ENCODE results near the gene CHCHD3. TPM values are rescaled to one million over a fixed set of nuclear protein-coding genes. Genes with fewer than 3 reads are reported as not detected.
A peak's percentile ranks its signal among the peaks of the same experiment; 100 is the strongest.

CHCHD3 gene
- total and polyA plus RNA-seq, 2 donors (not counting 1 experiment from before 2014, with no cell fraction given), result 80.8 to 94.0 TPM

DNA sequence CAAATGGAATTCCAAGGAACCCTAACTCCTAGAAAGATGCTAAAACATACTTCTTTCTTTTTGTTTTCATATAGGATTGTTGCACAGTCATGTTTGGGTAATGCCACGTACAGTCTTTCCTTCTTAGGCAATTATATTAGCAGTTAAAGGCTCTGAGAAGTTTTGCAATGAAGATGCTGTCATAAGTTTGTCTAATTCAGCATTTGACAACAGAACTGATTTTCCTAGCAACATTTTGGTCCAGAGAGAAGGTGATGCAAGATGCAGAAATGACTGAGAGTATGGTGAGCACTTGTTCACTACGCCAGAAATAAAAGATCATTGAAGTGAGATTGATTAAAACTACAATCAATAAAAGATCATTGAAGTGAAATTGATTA is 321.7 kb downstream of the CHCHD3 start:
- Histone ChIP-seq H3K4me2 (ENCODE audit: extremely low read depth, insufficient read depth, low read length) (no peak overlapping the region), H3K36me3 (ENCODE audit: control insufficient read depth, insufficient read depth, low read length) (no peaks in the 10 kb centered on the region), H3K27ac (ENCODE audit: insufficient read depth, low read length) (no peak overlapping the region), H3K27me3 (ENCODE audit: control insufficient read depth, insufficient read depth, low read length) (peaks cover 2% of the 10 kb centered on the region), H2AFZ (ENCODE audit: low read length) (no peak overlapping the region), H3K9me3 (ENCODE audit: control insufficient read depth, insufficient read depth, low read depth, low read length) (no peaks in the 10 kb centered on the region), H3K4me1 (ENCODE audit: control insufficient read depth, extremely low read depth, insufficient read depth, low read length) (no peaks in the 10 kb centered on the region), H3K79me2 (ENCODE audit: control insufficient read depth, insufficient read depth, low read length) (no peaks in the 10 kb centered on the region), H3K4me3 (replicated peaks in 1 of 4; ENCODE audit: control extremely low read depth in 1 of 4, insufficient read depth in 1 of 4, low read depth in 3 of 4, low read length in 4 of 4) (no peak overlapping the region), H3K9ac (ENCODE audit: insufficient read depth, low read length) (no peak overlapping the region), H4K20me1 (ENCODE audit: control insufficient read depth, extremely low read depth, insufficient read depth, low read length) (no peaks in the 10 kb centered on the region)
- TF ChIP-seq, protein P1, sequence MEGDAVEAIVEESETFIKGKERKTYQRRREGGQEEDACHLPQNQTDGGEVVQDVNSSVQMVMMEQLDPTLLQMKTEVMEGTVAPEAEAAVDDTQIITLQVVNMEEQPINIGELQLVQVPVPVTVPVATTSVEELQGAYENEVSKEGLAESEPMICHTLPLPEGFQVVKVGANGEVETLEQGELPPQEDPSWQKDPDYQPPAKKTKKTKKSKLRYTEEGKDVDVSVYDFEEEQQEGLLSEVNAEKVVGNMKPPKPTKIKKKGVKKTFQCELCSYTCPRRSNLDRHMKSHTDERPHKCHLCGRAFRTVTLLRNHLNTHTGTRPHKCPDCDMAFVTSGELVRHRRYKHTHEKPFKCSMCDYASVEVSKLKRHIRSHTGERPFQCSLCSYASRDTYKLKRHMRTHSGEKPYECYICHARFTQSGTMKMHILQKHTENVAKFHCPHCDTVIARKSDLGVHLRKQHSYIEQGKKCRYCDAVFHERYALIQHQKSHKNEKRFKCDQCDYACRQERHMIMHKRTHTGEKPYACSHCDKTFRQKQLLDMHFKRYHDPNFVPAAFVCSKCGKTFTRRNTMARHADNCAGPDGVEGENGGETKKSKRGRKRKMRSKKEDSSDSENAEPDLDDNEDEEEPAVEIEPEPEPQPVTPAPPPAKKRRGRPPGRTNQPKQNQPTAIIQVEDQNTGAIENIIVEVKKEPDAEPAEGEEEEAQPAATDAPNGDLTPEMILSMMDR (conservative IDR thresholded peaks at IDR 0.05 in 1 of 2, IDR thresholded peaks at IDR 0.05 in 1 of 2; ENCODE audit: low read depth in 1 of 2, low read length in 2 of 2), result no peak
- TF ChIP-seq EZH2 (IDR thresholded peaks at IDR 0.05; ENCODE audit: low read length, missing control alignments), result no peak
- peak in 1 of 2 donors; percentile 45 for DNase-seq (ENCODE audit: low read depth in 2 of 2)

DNA sequence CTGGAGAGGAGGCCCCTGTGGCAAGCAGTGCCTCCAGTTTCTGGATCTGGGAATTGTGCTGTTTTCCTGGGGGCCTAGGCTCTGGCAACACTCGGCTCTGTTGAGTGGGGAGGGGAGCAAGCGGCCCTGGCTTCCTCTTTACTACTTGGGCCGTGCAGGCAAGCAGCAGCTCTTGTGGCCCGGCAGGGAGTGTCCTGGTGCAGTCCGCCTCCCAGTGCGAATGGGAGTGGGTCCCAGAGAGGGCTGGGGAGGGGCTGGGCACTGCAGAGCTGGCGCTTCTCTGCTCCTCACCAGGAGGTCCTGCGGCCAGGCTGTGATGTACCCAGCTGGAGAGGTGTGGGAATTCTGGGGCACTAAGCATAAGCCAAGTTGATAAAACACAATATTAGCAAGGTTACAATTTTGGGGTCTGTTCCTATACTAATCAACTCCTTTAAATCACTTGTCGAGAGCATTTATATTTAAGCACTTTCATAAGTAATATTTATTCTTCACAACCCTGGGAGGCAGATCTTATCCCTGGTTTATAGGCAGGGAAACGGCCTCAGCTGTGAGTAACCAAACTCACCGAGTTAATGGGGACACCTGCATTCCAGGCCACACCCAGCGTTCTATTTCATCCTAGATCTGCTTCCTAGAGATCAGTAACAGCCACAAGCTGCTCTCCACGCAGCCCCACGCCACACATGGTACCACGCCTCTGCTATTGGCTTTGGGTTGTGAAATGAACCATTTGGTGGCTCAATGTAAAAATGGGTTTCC is 322.2 kb downstream of the CHCHD3 start:
- H2AFZ ChIP-seq (ENCODE audit: low read length), result no peak overlapping the region
- no peak overlapping the region for H3K4me3 ChIP-seq (replicated peaks in 1 of 4; ENCODE audit: control extremely low read depth in 1 of 4, insufficient read depth in 1 of 4, low read depth in 3 of 4, low read length in 4 of 4)
- TF ChIP-seq, protein P1 (conservative IDR thresholded peaks at IDR 0.05 in 1 of 2, IDR thresholded peaks at IDR 0.05 in 1 of 2; ENCODE audit: low read depth in 1 of 2, low read length in 2 of 2), result no peak
- TF ChIP-seq EZH2 (IDR thresholded peaks at IDR 0.05; ENCODE audit: low read length, missing control alignments), result no peak
- no peaks in the 10 kb centered on the region for H3K36me3 ChIP-seq (ENCODE audit: control insufficient read depth, insufficient read depth, low read length)
- H3K27ac ChIP-seq (ENCODE audit: insufficient read depth, low read length), result no peak overlapping the region
- no peaks in the 10 kb centered on the region for H3K9me3 ChIP-seq (ENCODE audit: control insufficient read depth, insufficient read depth, low read depth, low read length)
- H3K4me2 ChIP-seq (ENCODE audit: extremely low read depth, insufficient read depth, low read length), result no peak overlapping the region
- H4K20me1 ChIP-seq (ENCODE audit: control insufficient read depth, extremely low read depth, insufficient read depth, low read length), result no peaks in the 10 kb centered on the region
- H3K79me2 ChIP-seq (ENCODE audit: control insufficient read depth, insufficient read depth, low read length), result no peaks in the 10 kb centered on the region
- DNase-seq (ENCODE audit: low read depth in 2 of 2), result no peak
- peaks cover 4% of the 10 kb centered on the region for H3K27me3 ChIP-seq (ENCODE audit: control insufficient read depth, insufficient read depth, low read length)
- no peak overlapping the region for H3K9ac ChIP-seq (ENCODE audit: insufficient read depth, low read length)
- H3K4me1 ChIP-seq (ENCODE audit: control insufficient read depth, extremely low read depth, insufficient read depth, low read length), result no peaks in the 10 kb centered on the region

DNA sequence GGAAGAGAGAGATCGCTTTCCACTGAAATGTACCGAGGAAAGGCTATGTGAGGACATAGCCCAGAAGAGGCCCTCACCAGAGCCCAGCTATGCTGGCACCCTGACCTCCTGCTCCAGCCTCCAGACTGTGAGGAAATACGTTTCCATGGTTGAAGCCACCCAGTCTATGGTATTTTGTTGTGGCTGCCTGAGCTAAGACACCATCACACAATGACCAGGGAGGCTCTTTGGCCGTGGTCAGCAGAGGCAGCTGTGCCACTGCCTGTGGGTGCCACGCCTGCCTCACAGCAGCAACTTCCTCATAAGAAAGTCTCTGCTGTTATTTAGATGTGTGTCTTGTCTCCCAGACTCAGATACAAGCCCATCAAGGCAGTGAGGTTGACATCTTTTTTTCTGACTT is 322.9 kb downstream of the CHCHD3 start:
- H3K27me3 ChIP-seq (ENCODE audit: control insufficient read depth, insufficient read depth, low read length), result peaks cover 5% of the 10 kb centered on the region
- no peak overlapping the region for H3K4me3 ChIP-seq (replicated peaks in 1 of 4; ENCODE audit: control extremely low read depth in 1 of 4, insufficient read depth in 1 of 4, low read depth in 3 of 4, low read length in 4 of 4)
- no peak overlapping the region for H3K4me2 ChIP-seq (ENCODE audit: extremely low read depth, insufficient read depth, low read length)
- no peak overlapping the region for H2AFZ ChIP-seq (ENCODE audit: low read length)
- no peak for TF ChIP-seq EZH2 (IDR thresholded peaks at IDR 0.05; ENCODE audit: low read length, missing control alignments)
- TF ChIP-seq, protein P1 (conservative IDR thresholded peaks at IDR 0.05 in 1 of 2, IDR thresholded peaks at IDR 0.05 in 1 of 2; ENCODE audit: low read depth in 1 of 2, low read length in 2 of 2), result no peak
- H3K27ac ChIP-seq (ENCODE audit: insufficient read depth, low read length), result no peak overlapping the region
- H3K9ac ChIP-seq (ENCODE audit: insufficient read depth, low read length), result no peak overlapping the region
- DNase-seq (ENCODE audit: low read depth in 2 of 2), result no peak
- H3K36me3 ChIP-seq (ENCODE audit: control insufficient read depth, insufficient read depth, low read length), result no peaks in the 10 kb centered on the region
- no peaks in the 10 kb centered on the region for H4K20me1 ChIP-seq (ENCODE audit: control insufficient read depth, extremely low read depth, insufficient read depth, low read length)
- H3K79me2 ChIP-seq (ENCODE audit: control insufficient read depth, insufficient read depth, low read length), result no peaks in the 10 kb centered on the region
- H3K9me3 ChIP-seq (ENCODE audit: control insufficient read depth, insufficient read depth, low read depth, low read length), result no peaks in the 10 kb centered on the region
- no peaks in the 10 kb centered on the region for H3K4me1 ChIP-seq (ENCODE audit: control insufficient read depth, extremely low read depth, insufficient read depth, low read length)
